Tibial artery (tissue), 4 donors: ENCODE data around the gene IPO8.

Experiments used
- DNase-seq, 2 donors: peaks; one replicate each; pipeline ENCODE4 v3.0.0-alpha.2; 2019
- H3K27ac ChIP-seq, 2 donors: fragments of 200-600 bp; sonication (generic) in 1 of 2; 1 replicate in 1 of 2; 2 replicates in 1 of 2; pipeline ENCODE4 v1.5.1; 2018 to 2019; ENCODE audit warnings: mild to moderate bottlenecking in 1 of 2
- H3K27me3 ChIP-seq, 2 donors: fragments of 200-600 bp; sonication (generic) in 1 of 2; one replicate each; pipeline versions ENCODE4 v1.5.1 to v1.6.0; 2016 to 2019
- H3K36me3 ChIP-seq, 3 donors: fragments of 200-600 bp; sonication (generic) in 2 of 3; one replicate each; pipeline ENCODE4 v1.5.1; 2016 to 2019; ENCODE audit warnings: mild to moderate bottlenecking in 2 of 3
- H3K4me1 ChIP-seq, 4 donors: fragments of 200-600 bp; sonication (generic) in 2 of 4; 1 replicate in 3 of 4; 2 replicates in 1 of 4; pipeline ENCODE4 v1.5.1; 2016 to 2019
- H3K4me3 ChIP-seq, 2 donors: fragments of 200-600 bp; sonication (generic) in 1 of 2; 1 replicate in 1 of 2; 2 replicates in 1 of 2; pipeline ENCODE4 v1.5.1; 2018 to 2019; ENCODE audit warnings: mild to moderate bottlenecking in 2 of 2
- H3K9me3 ChIP-seq, 3 donors: fragments of 200-600 bp; sonication (generic) in 1 of 3; one replicate each; pipeline ENCODE4 v1.5.1; 2016 to 2019
- CTCF ChIP-seq, 2 experiments: fragments of 200-600 bp in 1 of 2; fragments of 450-650 bp in 1 of 2; IDR thresholded peaks; one replicate each; pipeline ENCODE4 v1.5.1; 2017 to 2019; ENCODE audit warnings: antibody characterized with exemption in 2 of 2, mild to moderate bottlenecking in 1 of 2, moderate library complexity in 1 of 2
- intact Hi-C: fragments of 100-400 bp; cut with DNase I; formaldehyde crosslinking; loops from one replicate; pipeline ENCODE4 v1.15.0; 2023; ENCODE audit warnings: low total_unique reads

Gene IPO8

GRCh38 chr12:30730011-30730410 is 34.3 kb upstream of the IPO8 start:
- intact Hi-C loops = no loop called here
- TF ChIP-seq CTCF (IDR thresholded peaks at IDR 0.05) = no peak
- H3K27ac ChIP-seq = no peak overlapping the region
- no peak overlapping the region for H3K4me3 ChIP-seq
- no peaks in the 10 kb centered on the region for H3K27me3 ChIP-seq
- DNase-seq = no peak
- H3K4me1 ChIP-seq = peaks cover 0 to 9% (median 0%) of the 10 kb centered on the region in 4 donors
- peaks cover 12 to 31% (median 14%) of the 10 kb centered on the region in 3 donors for H3K36me3 ChIP-seq
- H3K9me3 ChIP-seq = no peaks in the 10 kb centered on the region

GRCh38 chr12:30729547-30729946 is 33.9 kb upstream of the IPO8 start:
- no peak for DNase-seq
- peaks cover 0 to 9% (median 0%) of the 10 kb centered on the region in 4 donors for H3K4me1 ChIP-seq
- TF ChIP-seq CTCF (IDR thresholded peaks at IDR 0.05) = no peak
- no peaks in the 10 kb centered on the region for H3K9me3 ChIP-seq
- no peak overlapping the region for H3K4me3 ChIP-seq
- intact Hi-C loops = no loop called here
- no peak overlapping the region for H3K27ac ChIP-seq
- peaks cover 11 to 31% (median 12%) of the 10 kb centered on the region in 3 donors for H3K36me3 ChIP-seq
- no peaks in the 10 kb centered on the region for H3K27me3 ChIP-seq

- Histone ChIP-seq H3K27me3 (no peaks in the 10 kb centered on the region), H3K4me3 (no peak overlapping the region), H3K27ac (no peak overlapping the region), H3K4me1 (peaks cover 0 to 9% (median 0%) of the 10 kb centered on the region in 4 donors), H3K36me3 (peaks cover 18 to 40% (median 28%) of the 10 kb centered on the region in 3 donors), H3K9me3 (no peaks in the 10 kb centered on the region)
- intact Hi-C loops = no loop called here
- TF ChIP-seq CTCF (IDR thresholded peaks at IDR 0.05) = no peak
- DNase-seq = no peak
Observed at GRCh38 chr12:30726647-30727046, 31.0 kb upstream of the IPO8 start.

GRCh38 chr12:30725739-30726138 is 30.1 kb upstream of the IPO8 start:
- H3K4me1 ChIP-seq = peaks cover 0 to 9% (median 0%) of the 10 kb centered on the region in 4 donors
- intact Hi-C loops = no loop called here
- no peak overlapping the region for H3K4me3 ChIP-seq
- H3K27ac ChIP-seq = no peak overlapping the region
- TF ChIP-seq CTCF (IDR thresholded peaks at IDR 0.05) = no peak
- peaks cover 23 to 48% (median 28%) of the 10 kb centered on the region in 3 donors for H3K36me3 ChIP-seq
- no peaks in the 10 kb centered on the region for H3K9me3 ChIP-seq
- H3K27me3 ChIP-seq = no peaks in the 10 kb centered on the region
- no peak for DNase-seq

- no peak for TF ChIP-seq CTCF (IDR thresholded peaks at IDR 0.05)
Observed at GRCh38 chr12:30719060-30719459, 23.4 kb upstream of the IPO8 start.

More at GRCh38 chr12:30719060-30719459, 23.4 kb upstream of the IPO8 start:
- H3K9me3 ChIP-seq = no peaks in the 10 kb centered on the region
- intact Hi-C loops = no loop called here
- DNase-seq = no peak
- no peak overlapping the region for H3K4me3 ChIP-seq
- H3K27me3 ChIP-seq = no peaks in the 10 kb centered on the region
- H3K27ac ChIP-seq = no peak overlapping the region
- no peaks in the 10 kb centered on the region for H3K4me1 ChIP-seq
- H3K36me3 ChIP-seq = peaks cover 43 to 73% (median 60%) of the 10 kb centered on the region in 3 donors
